Measurements from ENCODE around the gene CACNA1A.

The CACNA1A gene

DNA sequence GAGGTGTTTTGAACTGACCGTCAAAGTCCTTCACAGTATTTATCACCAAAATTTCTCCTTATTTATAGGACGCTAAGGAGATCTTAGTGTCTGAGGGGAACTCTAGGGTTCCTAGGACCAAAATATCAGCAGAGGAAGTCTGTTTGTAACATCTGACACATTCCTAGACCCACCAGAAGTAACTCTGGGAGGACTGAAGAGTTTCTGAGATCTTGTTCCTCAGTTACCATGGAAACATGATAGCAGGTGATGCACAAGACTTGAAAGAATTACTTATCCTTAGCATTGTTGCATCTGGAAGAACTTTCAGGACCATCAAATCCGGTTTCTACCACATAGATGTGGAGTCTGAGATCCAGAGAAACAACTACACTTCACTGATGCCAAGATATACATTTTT is 191.5 kb downstream of the CACNA1A start:
- Mint-ChIP-seq H3K9me3 (peaks cover 6% of the 10 kb centered on the region), H3K27me3 (ENCODE audit: low read depth) (peaks cover 9% of the 10 kb centered on the region), H3K4me1 (no peaks in the 10 kb centered on the region), H3K36me3 (ENCODE audit: low read depth) (no peaks in the 10 kb centered on the region), H3K4me3 (no peak overlapping the region), H3K27ac (no peak overlapping the region)
- TF ChIP-seq, protein P1, sequence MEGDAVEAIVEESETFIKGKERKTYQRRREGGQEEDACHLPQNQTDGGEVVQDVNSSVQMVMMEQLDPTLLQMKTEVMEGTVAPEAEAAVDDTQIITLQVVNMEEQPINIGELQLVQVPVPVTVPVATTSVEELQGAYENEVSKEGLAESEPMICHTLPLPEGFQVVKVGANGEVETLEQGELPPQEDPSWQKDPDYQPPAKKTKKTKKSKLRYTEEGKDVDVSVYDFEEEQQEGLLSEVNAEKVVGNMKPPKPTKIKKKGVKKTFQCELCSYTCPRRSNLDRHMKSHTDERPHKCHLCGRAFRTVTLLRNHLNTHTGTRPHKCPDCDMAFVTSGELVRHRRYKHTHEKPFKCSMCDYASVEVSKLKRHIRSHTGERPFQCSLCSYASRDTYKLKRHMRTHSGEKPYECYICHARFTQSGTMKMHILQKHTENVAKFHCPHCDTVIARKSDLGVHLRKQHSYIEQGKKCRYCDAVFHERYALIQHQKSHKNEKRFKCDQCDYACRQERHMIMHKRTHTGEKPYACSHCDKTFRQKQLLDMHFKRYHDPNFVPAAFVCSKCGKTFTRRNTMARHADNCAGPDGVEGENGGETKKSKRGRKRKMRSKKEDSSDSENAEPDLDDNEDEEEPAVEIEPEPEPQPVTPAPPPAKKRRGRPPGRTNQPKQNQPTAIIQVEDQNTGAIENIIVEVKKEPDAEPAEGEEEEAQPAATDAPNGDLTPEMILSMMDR (IDR thresholded peaks at IDR 0.05; ENCODE audit: unreplicated experiment in 3 of 3) = no peak

DNA sequence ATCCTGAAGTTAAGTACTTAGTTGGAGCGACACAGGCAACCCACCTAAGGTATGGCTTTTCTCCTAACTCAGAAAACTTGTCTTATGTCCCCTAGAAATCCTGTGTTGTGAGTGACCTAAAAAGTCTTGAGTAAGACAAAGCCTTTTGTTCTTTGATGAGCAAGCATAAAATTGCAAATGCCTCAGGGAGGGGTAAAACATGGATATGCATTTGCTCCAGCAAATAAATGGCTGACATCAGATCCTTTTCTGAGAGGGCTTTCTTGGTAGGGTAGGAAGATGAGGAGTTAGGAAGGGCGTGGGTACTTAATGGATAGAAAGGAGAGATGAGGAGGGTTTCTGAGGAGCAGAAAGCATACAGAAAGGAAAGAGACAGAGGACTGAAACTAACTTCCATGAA is 192.4 kb downstream of the CACNA1A start:
- TF ChIP-seq, protein P1 (IDR thresholded peaks at IDR 0.05; ENCODE audit: unreplicated experiment in 3 of 3) = no peak
- no peak overlapping the region for H3K4me3 Mint-ChIP-seq
- peaks cover 11% of the 10 kb centered on the region for H3K27me3 Mint-ChIP-seq (ENCODE audit: low read depth)
- no peak overlapping the region for H3K27ac Mint-ChIP-seq
- no peaks in the 10 kb centered on the region for H3K36me3 Mint-ChIP-seq (ENCODE audit: low read depth)
- peaks cover 6% of the 10 kb centered on the region for H3K9me3 Mint-ChIP-seq
- no peaks in the 10 kb centered on the region for H3K4me1 Mint-ChIP-seq

DNA sequence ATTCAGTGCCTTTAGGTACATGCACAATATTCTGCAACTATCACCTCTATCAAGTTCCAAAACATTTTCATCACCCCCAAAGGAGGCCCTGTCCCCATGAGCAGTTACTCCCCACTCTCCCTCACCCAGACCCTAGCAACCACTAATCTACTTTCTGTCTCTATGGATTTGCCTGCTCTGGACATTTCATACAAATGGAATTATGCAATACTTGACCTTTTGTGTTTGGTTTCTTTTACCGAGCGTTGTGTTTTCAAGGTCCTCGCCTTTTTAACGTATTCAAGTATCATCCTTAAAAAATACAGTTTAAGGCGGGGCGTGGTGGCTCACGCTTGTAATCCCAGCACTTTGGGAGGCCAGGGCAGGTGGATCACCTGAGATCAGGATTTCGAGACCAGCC is 196.4 kb downstream of the CACNA1A start:
- peaks cover 5% of the 10 kb centered on the region for H3K27me3 Mint-ChIP-seq (ENCODE audit: low read depth)
- no peaks in the 10 kb centered on the region for H3K36me3 Mint-ChIP-seq (ENCODE audit: low read depth)
- no peaks in the 10 kb centered on the region for H3K4me1 Mint-ChIP-seq
- no peaks in the 10 kb centered on the region for H3K9me3 Mint-ChIP-seq
- no peak overlapping the region for H3K4me3 Mint-ChIP-seq
- no peak overlapping the region for H3K27ac Mint-ChIP-seq
- TF ChIP-seq, protein P1 (IDR thresholded peaks at IDR 0.05; ENCODE audit: unreplicated experiment in 3 of 3) = no peak

DNA sequence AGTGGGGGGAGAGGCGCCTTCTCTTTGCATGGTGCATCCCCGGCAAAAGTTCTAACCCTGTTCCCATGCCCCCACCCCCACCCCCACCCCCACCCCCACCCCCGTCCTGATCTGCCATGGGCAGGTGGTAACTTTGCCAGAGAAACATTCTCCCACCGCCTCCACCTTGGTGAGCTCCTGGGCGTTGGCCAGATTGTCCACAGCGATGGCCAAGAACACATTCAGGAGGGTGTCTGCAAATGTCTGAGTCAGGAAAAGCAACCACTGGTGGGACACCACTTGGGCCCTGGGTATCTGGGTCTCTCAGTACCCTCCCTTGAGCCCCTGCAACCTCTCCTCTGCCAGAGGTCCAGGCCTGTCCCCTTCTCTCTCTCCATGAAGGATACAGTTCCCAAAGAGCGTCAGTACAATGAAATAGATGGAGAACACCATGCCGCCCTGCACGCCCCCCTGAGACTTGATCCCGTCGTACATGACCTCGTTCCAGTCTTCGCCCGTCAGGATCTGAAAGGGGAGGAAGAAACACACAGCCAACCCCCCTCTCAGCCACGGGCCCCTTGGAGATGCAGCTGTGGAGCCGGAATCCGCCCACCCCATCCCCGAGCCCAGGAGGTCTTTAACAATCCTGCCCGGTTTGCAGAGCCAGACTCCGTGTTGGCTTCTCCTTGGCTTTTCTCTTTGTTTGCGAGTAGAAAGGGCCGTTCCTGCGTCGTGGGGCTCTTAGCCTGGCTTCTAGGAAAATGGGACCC is 202.7 kb downstream of the CACNA1A start:
- Mint-ChIP-seq H3K27ac (no peak overlapping the region), H3K36me3 (ENCODE audit: low read depth) (no peaks in the 10 kb centered on the region), H3K4me1 (no peaks in the 10 kb centered on the region), H3K4me3 (no peak overlapping the region), H3K27me3 (ENCODE audit: low read depth) (peaks cover 14% of the 10 kb centered on the region), H3K9me3 (no peaks in the 10 kb centered on the region)
- TF ChIP-seq, protein P1 (IDR thresholded peaks at IDR 0.05; ENCODE audit: unreplicated experiment in 3 of 3) = no peak

DNA sequence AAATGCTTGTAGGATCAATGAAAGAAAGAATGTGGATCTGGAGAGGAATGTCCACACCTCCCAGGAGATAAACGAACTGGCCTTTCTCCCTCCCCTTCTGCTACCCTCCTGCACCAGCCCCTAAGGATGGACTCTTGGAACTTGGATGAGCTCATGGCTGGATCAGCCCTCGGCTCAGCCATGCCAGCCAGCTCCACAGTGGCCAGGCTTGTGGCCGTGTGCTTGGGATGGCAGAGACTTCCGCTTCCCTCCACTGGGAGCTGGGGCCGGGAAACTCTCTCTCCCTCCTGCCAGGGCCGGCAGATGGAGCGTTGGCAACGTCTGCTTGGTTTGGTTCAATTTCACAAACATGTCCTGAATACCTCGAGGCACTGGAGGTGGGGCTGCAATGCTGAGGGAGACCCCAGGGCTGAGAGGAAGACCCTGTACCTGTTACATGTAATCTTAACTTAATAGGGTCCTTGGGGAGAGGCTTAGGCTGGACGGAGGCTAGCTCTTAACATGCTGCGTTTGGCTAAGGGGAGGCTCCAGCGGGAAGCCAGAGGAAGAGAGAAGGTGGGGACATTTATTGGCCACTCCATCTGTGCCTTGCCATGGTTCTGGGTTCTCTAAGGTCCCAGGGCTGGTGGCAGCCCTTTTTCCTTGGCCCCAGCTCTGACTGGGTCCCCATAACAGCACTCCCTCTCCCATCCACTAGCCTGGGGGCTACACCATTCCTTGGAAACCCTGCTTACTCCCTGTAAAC is 203.6 kb downstream of the CACNA1A start:
- H3K27me3 Mint-ChIP-seq (ENCODE audit: low read depth) = peaks cover 14% of the 10 kb centered on the region
- no peaks in the 10 kb centered on the region for H3K4me1 Mint-ChIP-seq
- no peak overlapping the region for H3K4me3 Mint-ChIP-seq
- no peaks in the 10 kb centered on the region for H3K36me3 Mint-ChIP-seq (ENCODE audit: low read depth)
- TF ChIP-seq, protein P1 (IDR thresholded peaks at IDR 0.05; ENCODE audit: unreplicated experiment in 3 of 3) = no peak
- no peak overlapping the region for H3K27ac Mint-ChIP-seq
- no peaks in the 10 kb centered on the region for H3K9me3 Mint-ChIP-seq
